ENCODE results near the gene DUSP3. TPM values are rescaled to one million over a fixed set of nuclear protein-coding genes. Genes with fewer than 3 reads are reported as not detected.

The DUSP3 gene
- total and polyA plus RNA-seq, 2 donors (not counting 1 experiment from before 2014, with no cell fraction given): 8.9 to 18.2 TPM

GRCh38 chr17:43767053-43767712, 11.6 kb downstream of the DUSP3 start:
- H3K27ac ChIP-seq (ENCODE audit: low read length in 2 of 2): no peak overlapping the region
- H4K20me1 ChIP-seq (ENCODE audit: control insufficient read depth, insufficient read depth, low read length, poor library complexity, severe bottlenecking): no peaks in the 10 kb centered on the region
- POLR2A ChIA-PET: interaction anchor here (0.6 kb wide), 1 partner anchor 74 kb away, joined by 7 read pairs; no protein-coding TSS in a partner anchor
- H3K4me2 ChIP-seq (replicated peaks; ENCODE audit: low read depth, low read length, poor library complexity, severe bottlenecking): no peak overlapping the region
- WGBS (ENCODE audit: insufficient coverage): 88% methylated on average over 5 of the region's 6 CpGs
- no peaks in the 10 kb centered on the region for H3K9me3 Mint-ChIP-seq (ENCODE audit: insufficient read depth)
- no peaks in the 10 kb centered on the region for H3K27me3 ChIP-seq (replicated peaks in 1 of 4; ENCODE audit: control extremely low read depth in 1 of 4, control insufficient read depth in 3 of 4, insufficient read depth in 4 of 4, low read length in 3 of 4)
- no peak overlapping the region for H2AFZ ChIP-seq (ENCODE audit: insufficient read depth, low read depth, low read length, poor library complexity, severe bottlenecking)
- DNase-seq (no peak), ATAC-seq (ENCODE audit: low read depth) (no peak)
- H3K4me1 ChIP-seq (ENCODE audit: control insufficient read depth in 2 of 2, insufficient read depth in 2 of 2, low read length in 2 of 2): peaks cover 9% of the 10 kb centered on the region in 2 donors
- no peak overlapping the region for H3K27ac Mint-ChIP-seq
- no peak overlapping the region for H3K9ac ChIP-seq (ENCODE audit: low read length)
- no peaks in the 10 kb centered on the region for H3K79me2 ChIP-seq (ENCODE audit: control insufficient read depth, insufficient read depth, low read length)
- CTCF ChIA-PET: interaction anchor here (0.6 to 16.1 kb wide), 13 partner anchors 10 to 249 kb away, joined by 3 to 524 read pairs (median 4); partner anchors contain the start of genes DUSP3 and SOST
- no peak overlapping the region for H3K4me3 Mint-ChIP-seq
- H3K27me3 Mint-ChIP-seq: no peaks in the 10 kb centered on the region
- H3K4me3 ChIP-seq (ENCODE audit: control extremely low read depth in 1 of 5, extremely low read depth in 1 of 5, insufficient read depth in 1 of 5, low read depth in 2 of 5, low read length in 4 of 5): no peak overlapping the region
- H3K4me1 Mint-ChIP-seq: peaks cover 19% of the 10 kb centered on the region
- peaks cover 0 to 6% (median 0%) of the 10 kb centered on the region in 3 donors for H3K9me3 ChIP-seq (ENCODE audit: control extremely low read depth in 1 of 3, control insufficient read depth in 2 of 3, insufficient read depth in 1 of 3, low read length in 2 of 3)
- no peak for TF ChIP-seq EZH2 (IDR thresholded peaks at IDR 0.05; ENCODE audit: borderline replicate concordance, insufficient read depth, low read depth, low read length, poor library complexity, severe bottlenecking)
- TF ChIP-seq, protein P1, sequence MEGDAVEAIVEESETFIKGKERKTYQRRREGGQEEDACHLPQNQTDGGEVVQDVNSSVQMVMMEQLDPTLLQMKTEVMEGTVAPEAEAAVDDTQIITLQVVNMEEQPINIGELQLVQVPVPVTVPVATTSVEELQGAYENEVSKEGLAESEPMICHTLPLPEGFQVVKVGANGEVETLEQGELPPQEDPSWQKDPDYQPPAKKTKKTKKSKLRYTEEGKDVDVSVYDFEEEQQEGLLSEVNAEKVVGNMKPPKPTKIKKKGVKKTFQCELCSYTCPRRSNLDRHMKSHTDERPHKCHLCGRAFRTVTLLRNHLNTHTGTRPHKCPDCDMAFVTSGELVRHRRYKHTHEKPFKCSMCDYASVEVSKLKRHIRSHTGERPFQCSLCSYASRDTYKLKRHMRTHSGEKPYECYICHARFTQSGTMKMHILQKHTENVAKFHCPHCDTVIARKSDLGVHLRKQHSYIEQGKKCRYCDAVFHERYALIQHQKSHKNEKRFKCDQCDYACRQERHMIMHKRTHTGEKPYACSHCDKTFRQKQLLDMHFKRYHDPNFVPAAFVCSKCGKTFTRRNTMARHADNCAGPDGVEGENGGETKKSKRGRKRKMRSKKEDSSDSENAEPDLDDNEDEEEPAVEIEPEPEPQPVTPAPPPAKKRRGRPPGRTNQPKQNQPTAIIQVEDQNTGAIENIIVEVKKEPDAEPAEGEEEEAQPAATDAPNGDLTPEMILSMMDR (IDR thresholded peaks at IDR 0.05): no peak
- intact Hi-C loops (cut with micrococcal nuclease): no loop called here
- H3K36me3 ChIP-seq (replicated peaks in 1 of 2; ENCODE audit: control extremely low read depth in 1 of 2, control insufficient read depth in 1 of 2, extremely low read depth in 1 of 2, insufficient read depth in 2 of 2, low read length in 1 of 2): no peaks in the 10 kb centered on the region

DNA sequence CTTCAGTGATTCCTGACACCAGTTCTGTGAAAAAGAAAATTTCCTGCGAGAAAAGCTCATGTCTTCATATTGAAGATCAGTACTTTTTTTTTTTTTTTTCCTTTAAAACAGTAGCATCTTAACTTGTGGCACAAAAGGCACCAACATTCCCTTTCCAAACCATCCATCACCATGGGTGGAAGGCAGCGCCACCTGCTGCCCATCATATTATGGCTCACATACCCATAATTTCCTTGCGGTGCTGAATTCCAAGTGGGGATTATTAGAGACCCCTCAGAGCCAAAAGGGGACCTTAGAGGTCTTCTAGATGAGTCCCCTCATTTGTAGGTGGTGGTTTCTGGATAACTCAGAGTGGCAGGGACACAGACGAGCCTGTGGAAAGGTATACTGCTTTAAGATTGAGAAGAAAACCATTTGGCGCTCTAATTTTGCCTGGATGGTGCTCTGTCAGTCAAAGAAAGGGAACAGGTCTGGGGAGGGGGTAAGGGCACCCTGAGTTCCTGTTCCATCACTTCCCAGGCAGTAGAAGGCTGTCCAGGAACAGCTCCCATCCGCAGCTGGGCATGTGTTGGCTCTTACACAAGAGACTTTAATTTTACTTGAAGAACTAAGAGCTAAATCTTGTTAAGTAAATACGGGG, 12.2 kb downstream of the DUSP3 start:
- no peak overlapping the region for H3K27ac Mint-ChIP-seq
- Histone ChIP-seq H3K27me3 (replicated peaks in 1 of 4; ENCODE audit: control extremely low read depth in 1 of 4, control insufficient read depth in 3 of 4, insufficient read depth in 4 of 4, low read length in 3 of 4) (no peaks in the 10 kb centered on the region), H3K4me1 (ENCODE audit: control insufficient read depth in 2 of 2, insufficient read depth in 2 of 2, low read length in 2 of 2) (peaks cover 9% of the 10 kb centered on the region in 2 donors), H3K9me3 (ENCODE audit: control extremely low read depth in 1 of 3, control insufficient read depth in 2 of 3, insufficient read depth in 1 of 3, low read length in 2 of 3) (peaks cover 0 to 6% (median 0%) of the 10 kb centered on the region in 3 donors), H3K4me2 (replicated peaks; ENCODE audit: low read depth, low read length, poor library complexity, severe bottlenecking) (no peak overlapping the region), H3K36me3 (replicated peaks in 1 of 2; ENCODE audit: control extremely low read depth in 1 of 2, control insufficient read depth in 1 of 2, extremely low read depth in 1 of 2, insufficient read depth in 2 of 2, low read length in 1 of 2) (no peaks in the 10 kb centered on the region), H3K79me2 (ENCODE audit: control insufficient read depth, insufficient read depth, low read length) (no peaks in the 10 kb centered on the region), H4K20me1 (ENCODE audit: control insufficient read depth, insufficient read depth, low read length, poor library complexity, severe bottlenecking) (no peaks in the 10 kb centered on the region), H3K27ac (ENCODE audit: low read length in 2 of 2) (no peak overlapping the region), H3K4me3 (ENCODE audit: control extremely low read depth in 1 of 5, extremely low read depth in 1 of 5, insufficient read depth in 1 of 5, low read depth in 2 of 5, low read length in 4 of 5) (no peak overlapping the region), H3K9ac (ENCODE audit: low read length) (no peak overlapping the region), H2AFZ (ENCODE audit: insufficient read depth, low read depth, low read length, poor library complexity, severe bottlenecking) (no peak overlapping the region)
- 76% methylated on average over 3 of the region's 7 CpGs for WGBS (ENCODE audit: insufficient coverage)
- H3K9me3 Mint-ChIP-seq (ENCODE audit: insufficient read depth): no peaks in the 10 kb centered on the region
- CTCF ChIA-PET: interaction anchor here (0.6 to 16.1 kb wide), 26 partner anchors 8 to 1039 kb away, joined by 3 to 524 read pairs (median 4); partner anchors contain the start of genes CD300LG, DUSP3 and SOST
- H3K4me3 Mint-ChIP-seq: no peak overlapping the region
- POLR2A ChIA-PET: interaction anchor here (0.6 kb wide), 1 partner anchor 75 kb away, joined by 7 read pairs; no protein-coding TSS in a partner anchor
- intact Hi-C loops (cut with micrococcal nuclease): no loop called here
- TF ChIP-seq EZH2 (IDR thresholded peaks at IDR 0.05; ENCODE audit: borderline replicate concordance, insufficient read depth, low read depth, low read length, poor library complexity, severe bottlenecking): no peak
- TF ChIP-seq, protein P1 (IDR thresholded peaks at IDR 0.05): peak; percentile 88
- no peaks in the 10 kb centered on the region for H3K27me3 Mint-ChIP-seq
- H3K4me1 Mint-ChIP-seq: peaks cover 16% of the 10 kb centered on the region
- DNase-seq: peak; percentile 63
- no peak for ATAC-seq (ENCODE audit: low read depth)
